HG03039 (cell line): ENCODE data around the gene TTC7B.

Source experiments
- ATAC-seq: cut with Tn5 transposase; IDR thresholded peaks from one replicate; pipeline ENCODE4 v1.9.1; 2021; ENCODE audit warnings: mild to moderate bottlenecking, moderate library complexity; ENCODE audit not compliant: unreplicated experiment

TTC7B gene

GRCh38 chr14:90743826-90744225 is 72.4 kb downstream of the TTC7B start:
- ATAC-seq = no peak

- ATAC-seq = no peak
Observed at GRCh38 chr14:90743425-90743824, 72.8 kb downstream of the TTC7B start.

GRCh38 chr14:90742729-90743128 is 73.5 kb downstream of the TTC7B start:
- no peak for ATAC-seq

- ATAC-seq = no peak
Observed at GRCh38 chr14:90742252-90742651, 74.0 kb downstream of the TTC7B start.

GRCh38 chr14:90741682-90741946 is 74.6 kb downstream of the TTC7B start:
- ATAC-seq = no peak

- no peak for ATAC-seq
Observed at GRCh38 chr14:90740946-90741681, 75.1 kb downstream of the TTC7B start.

- ATAC-seq = no peak
Observed at GRCh38 chr14:90740081-90740480, 76.1 kb downstream of the TTC7B start.

- no peak for ATAC-seq
Observed at GRCh38 chr14:90739318-90740068, 76.7 kb downstream of the TTC7B start.

- ATAC-seq = no peak
Observed at GRCh38 chr14:90733139-90733808, 83.0 kb downstream of the TTC7B start.

- no peak for ATAC-seq
Observed at GRCh38 chr14:90732718-90733117, 83.5 kb downstream of the TTC7B start.

- ATAC-seq = no peak
Observed at GRCh38 chr14:90732139-90732538, 84.1 kb downstream of the TTC7B start.

- no peak for ATAC-seq
Observed at GRCh38 chr14:90731487-90731886, 84.7 kb downstream of the TTC7B start.

- no peak for ATAC-seq
Observed at GRCh38 chr14:90730206-90730766, 85.9 kb downstream of the TTC7B start.

GRCh38 chr14:90728951-90729350 is 87.3 kb downstream of the TTC7B start:
- no peak for ATAC-seq

GRCh38 chr14:90727082-90727481 is 89.1 kb downstream of the TTC7B start:
- no peak for ATAC-seq

GRCh38 chr14:90726656-90727055 is 89.6 kb downstream of the TTC7B start:
- ATAC-seq = no peak

- ATAC-seq = no peak
Observed at GRCh38 chr14:90724866-90725265, 91.4 kb downstream of the TTC7B start.

- no peak for ATAC-seq
Observed at GRCh38 chr14:90722590-90722989, 93.6 kb downstream of the TTC7B start.

GRCh38 chr14:90721619-90722305 is 94.5 kb downstream of the TTC7B start:
- ATAC-seq = no peak

GRCh38 chr14:90720832-90721231 is 95.4 kb downstream of the TTC7B start:
- no peak for ATAC-seq

GRCh38 chr14:90720336-90720735 is 95.9 kb downstream of the TTC7B start:
- no peak for ATAC-seq
